Ishikawa (cell line): ENCODE measurements around the gene NANOS1.

ENCODE experiments used
- CREB1 ChIP-seq: IDR thresholded peaks from 2 replicates; pipeline ENCODE4 v1.6.1; 2012; ENCODE audit warnings: low read depth
- EGR1 ChIP-seq: IDR thresholded peaks from 2 replicates; pipeline ENCODE4 v1.6.1; 2012
- FOXM1 ChIP-seq: IDR thresholded peaks from 2 replicates; pipeline ENCODE4 v1.6.1; 2012; ENCODE audit warnings: low read depth, borderline replicate concordance
- REST ChIP-seq: IDR thresholded peaks from 2 replicates; pipeline ENCODE4 v1.6.1; 2012; ENCODE audit warnings: low read depth, mild to moderate bottlenecking
- TAF1 ChIP-seq: IDR thresholded peaks from 2 replicates; pipeline ENCODE4 v1.6.1; 2012; ENCODE audit warnings: low read depth, mild to moderate bottlenecking
- TCF12 ChIP-seq: IDR thresholded peaks from 2 replicates; pipeline ENCODE4 v1.6.1; 2012; ENCODE audit warnings: low read depth
- TEAD4 ChIP-seq: IDR thresholded peaks from 2 replicates; pipeline ENCODE4 v1.6.1; 2012
- YY1 ChIP-seq: IDR thresholded peaks from 2 replicates; pipeline ENCODE4 v1.6.1; 2012; ENCODE audit warnings: low read depth

GRCh38 chr10:119059557-119059956, 30.0 kb downstream of the NANOS1 start:
- TF ChIP-seq TAF1 (no peak), REST (no peak), TCF12 (no peak), EGR1 (no peak), TEAD4 (no peak), YY1 (no peak), CREB1 (no peak), FOXM1 (no peak)
